Right lobe of liver (tissue), 4 donors: ENCODE results near the gene TSPAN33.

Experiments
- POLR2A ChIP-seq: fragments of 450-650 bp; IDR thresholded peaks from one replicate; pipeline ENCODE4 v1.6.1; 2017; ENCODE audit warnings: antibody characterized with exemption, mild to moderate bottlenecking
- TF ChIP-seq, protein P1 (sequence below), 4 donors: fragments of 200-600 bp in 3 of 4; fragments of 450-650 bp in 1 of 4; IDR thresholded peaks; one replicate each; pipeline versions ENCODE4 v1.5.1 to v1.8.0; 2016 to 2022; ENCODE audit warnings: antibody characterized with exemption in 4 of 4, mild to moderate bottlenecking in 2 of 4
- donor health status: DM: no; HTN: no; CAD: no.
- donor health status: DM: no; HTN: no; CAD: no.
- donor health status: DM: no; HTN: yes; CAD: no.

DNA sequence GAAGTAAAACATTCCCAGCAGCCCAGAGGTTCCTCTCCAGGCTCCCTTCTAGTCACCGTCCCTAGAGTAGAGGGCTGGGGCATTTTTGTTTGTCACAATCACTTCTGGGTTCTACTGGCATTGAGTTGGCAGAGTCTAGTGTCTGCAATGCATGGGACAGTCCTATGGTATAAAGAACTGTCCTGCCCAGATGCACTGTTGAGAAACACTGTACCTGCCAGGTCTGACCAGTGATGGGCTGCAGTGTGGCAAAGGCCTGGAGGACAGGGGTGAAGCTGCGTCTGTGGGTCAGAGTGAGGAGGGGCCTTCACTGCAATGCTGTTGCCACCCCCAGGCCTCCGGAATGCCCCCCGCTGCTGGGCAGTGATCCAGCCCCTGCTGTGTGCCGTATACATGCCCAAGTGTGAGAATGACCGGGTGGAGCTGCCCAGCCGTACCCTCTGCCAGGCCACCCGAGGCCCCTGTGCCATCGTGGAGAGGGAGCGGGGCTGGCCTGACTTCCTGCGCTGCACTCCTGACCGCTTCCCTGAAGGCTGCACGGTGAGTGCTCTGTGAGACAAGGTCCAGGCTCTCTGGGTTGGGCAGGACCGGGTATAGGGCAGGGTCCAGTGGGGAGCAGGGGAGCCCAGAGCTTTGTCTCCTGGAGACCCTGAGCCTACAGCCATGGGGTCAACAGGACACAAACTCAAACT, 58.7 kb downstream of the TSPAN33 start:
- TF ChIP-seq, protein P1, sequence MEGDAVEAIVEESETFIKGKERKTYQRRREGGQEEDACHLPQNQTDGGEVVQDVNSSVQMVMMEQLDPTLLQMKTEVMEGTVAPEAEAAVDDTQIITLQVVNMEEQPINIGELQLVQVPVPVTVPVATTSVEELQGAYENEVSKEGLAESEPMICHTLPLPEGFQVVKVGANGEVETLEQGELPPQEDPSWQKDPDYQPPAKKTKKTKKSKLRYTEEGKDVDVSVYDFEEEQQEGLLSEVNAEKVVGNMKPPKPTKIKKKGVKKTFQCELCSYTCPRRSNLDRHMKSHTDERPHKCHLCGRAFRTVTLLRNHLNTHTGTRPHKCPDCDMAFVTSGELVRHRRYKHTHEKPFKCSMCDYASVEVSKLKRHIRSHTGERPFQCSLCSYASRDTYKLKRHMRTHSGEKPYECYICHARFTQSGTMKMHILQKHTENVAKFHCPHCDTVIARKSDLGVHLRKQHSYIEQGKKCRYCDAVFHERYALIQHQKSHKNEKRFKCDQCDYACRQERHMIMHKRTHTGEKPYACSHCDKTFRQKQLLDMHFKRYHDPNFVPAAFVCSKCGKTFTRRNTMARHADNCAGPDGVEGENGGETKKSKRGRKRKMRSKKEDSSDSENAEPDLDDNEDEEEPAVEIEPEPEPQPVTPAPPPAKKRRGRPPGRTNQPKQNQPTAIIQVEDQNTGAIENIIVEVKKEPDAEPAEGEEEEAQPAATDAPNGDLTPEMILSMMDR (IDR thresholded peaks at IDR 0.05) = no peak
- no peak for TF ChIP-seq POLR2A
